HPDE6-E6E7 (cell line): ENCODE measurements around the gene HIVEP3.

Experiments used
- DNase-seq: peaks from one replicate; pipeline ENCODE4 v3.0.0; 2011; ENCODE audit warnings: missing footprints; ENCODE audit errors: extremely low spot score

The HIVEP3 gene

DNA sequence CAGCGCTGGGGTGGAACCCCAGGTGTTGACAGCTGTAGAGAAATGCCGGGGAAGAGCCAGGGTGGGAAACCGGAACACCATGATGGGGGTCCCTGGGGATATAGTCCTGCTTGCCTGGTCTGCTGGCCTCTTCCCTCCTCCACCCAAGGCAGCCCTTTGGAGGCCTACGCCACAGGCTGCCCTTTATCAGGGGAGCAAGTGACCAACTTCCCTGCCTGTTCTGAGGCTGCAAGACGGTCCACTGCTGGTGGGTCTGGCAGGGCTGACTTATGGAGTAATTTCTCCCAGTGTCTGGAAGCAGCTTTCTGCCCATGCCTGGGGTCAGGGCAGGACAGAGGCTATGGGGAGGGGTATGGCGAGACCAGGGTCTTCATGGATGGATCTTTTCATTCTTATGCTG is 383.4 kb downstream of the HIVEP3 start:
- DNase-seq = no peak

GRCh38 chr1:41534181-41535076 is 384.3 kb downstream of the HIVEP3 start:
- DNase-seq = no peak

GRCh38 chr1:41533731-41534080 is 385.0 kb downstream of the HIVEP3 start:
- no peak for DNase-seq

GRCh38 chr1:41533016-41533730 is 385.5 kb downstream of the HIVEP3 start:
- DNase-seq = no peak

- DNase-seq = no peak
Measured at GRCh38 chr1:41532206-41532975, 386.3 kb downstream of the HIVEP3 start.

DNA sequence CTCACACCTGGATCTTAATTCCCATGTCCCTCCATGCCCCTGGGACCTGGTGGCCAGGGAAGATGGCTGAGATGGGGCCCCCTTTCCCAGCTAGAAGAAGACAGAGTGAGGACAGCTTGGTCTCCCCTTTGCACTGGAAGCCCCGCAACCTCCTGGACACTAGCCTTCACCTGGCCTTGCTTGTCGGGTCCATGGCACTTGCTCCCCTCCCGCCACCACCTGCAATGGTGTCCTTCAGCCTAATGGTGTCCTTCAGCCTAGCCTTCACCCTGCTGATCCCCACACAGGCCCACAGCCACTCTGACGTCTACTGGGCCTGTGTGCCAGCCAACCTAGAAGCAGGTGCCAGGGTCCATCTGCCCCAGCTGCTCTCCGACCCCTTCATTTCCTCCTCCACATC is 388.3 kb downstream of the HIVEP3 start:
- no peak for DNase-seq

DNA sequence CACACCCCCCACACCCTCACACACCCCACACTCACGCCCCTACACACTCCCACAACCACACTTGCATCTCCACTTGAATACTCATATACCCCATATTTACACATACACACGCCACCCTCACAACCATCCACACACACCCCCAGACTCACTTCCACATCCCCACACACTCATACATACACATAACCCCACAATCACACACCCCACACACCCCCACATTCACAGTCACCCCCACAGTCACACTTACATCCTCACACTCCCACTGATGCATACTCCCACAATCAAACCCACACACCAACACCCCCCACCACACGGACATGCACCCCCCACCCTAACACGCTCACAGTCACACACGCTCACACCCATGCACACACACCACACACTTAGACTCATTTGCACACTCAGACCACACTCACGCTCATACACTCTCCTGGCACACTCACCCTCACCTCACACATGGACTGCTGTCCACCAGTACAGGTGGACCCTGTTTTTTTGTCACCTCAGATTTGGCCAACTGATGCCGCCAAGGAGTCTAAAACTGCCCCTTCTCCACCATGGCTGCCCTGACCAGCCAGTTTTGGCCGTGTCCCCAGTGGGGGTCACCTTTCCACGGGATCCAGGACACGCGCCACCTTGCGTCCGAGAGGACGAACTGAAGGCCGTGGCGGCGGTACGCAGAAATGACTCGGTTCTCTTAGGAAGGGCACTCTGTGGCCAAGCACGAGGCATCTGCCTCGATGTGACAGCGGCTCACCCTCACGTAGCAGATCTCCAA is 388.9 kb downstream of the HIVEP3 start:
- no peak for DNase-seq

DNA sequence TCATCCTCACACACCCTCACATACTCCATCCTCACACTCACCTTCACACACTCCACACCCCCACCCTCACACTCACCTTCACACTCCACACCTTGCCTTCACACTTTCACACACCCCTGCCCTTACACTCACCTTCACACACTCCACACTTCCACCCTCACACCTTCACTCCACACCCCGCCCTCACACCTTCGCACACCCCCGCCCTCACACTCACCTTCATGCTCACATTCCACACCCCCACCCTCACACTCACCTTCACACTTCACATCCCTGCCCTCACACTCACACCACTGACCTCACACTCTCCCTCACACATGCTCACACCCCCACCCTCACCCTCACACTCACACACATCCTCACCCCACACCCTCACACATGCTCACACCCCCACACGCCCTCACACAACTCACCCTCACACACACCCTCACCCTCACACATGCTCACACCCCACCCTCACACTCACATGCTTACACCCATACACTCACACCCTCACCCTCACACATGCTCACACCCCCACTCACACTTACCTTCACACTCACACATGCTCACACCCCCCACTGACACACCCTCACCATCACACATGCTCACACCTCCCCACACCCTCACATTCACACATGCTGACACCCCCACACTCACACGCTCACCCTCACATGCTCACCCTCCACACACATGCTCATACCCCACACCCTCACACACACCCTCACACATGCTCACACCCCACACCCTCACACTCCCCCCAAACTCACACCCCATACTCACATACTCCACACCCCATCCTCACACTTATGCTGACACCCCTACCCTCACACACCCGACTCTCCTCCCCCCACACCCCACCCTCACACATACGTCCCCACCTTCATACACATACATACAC is 389.8 kb downstream of the HIVEP3 start:
- DNase-seq = no peak

DNA sequence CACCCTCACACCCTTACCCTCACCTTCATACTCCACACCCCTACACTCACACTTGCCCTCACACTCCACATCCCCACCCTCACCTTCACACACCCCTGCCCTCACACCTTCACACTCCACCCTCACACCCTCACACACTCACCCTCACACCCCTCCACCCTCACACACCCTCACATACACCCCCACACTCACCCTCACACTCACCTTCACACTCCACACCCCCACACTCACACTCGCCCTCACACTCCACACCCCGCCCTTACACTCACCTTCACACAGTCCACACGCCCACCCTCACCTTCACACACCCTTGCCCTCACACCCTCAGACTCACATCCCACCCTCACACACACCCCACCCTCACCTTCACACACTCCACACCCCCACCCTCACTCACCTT is 390.6 kb downstream of the HIVEP3 start:
- DNase-seq = no peak

DNA sequence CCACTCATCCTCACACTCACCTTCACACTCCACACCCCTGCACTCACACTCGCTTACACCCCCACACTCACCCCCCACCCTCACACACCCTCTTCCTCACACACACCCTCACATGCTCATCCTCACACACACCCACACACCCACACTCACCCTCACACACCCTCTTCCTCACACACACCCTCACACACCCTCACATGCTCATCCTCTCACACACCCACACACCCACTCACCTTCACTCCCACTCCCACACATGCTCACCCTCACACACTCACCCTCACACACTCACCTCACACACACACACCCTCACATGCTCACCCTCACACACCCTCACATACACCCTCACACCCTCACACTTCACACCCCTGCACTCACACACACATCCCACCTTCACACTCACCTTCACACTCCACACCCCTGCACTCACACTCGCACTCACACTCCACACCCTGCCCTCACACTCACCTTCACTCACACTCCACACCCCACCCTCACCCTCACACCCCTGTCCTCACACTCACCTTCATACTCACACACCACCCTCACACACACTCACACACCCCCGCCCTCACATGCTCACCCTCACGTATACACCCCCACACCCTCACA is 391.7 kb downstream of the HIVEP3 start:
- DNase-seq = no peak

GRCh38 chr1:41525891-41526587 is 392.7 kb downstream of the HIVEP3 start:
- no peak for DNase-seq

- no peak for DNase-seq
Measured at GRCh38 chr1:41524676-41525675, 393.7 kb downstream of the HIVEP3 start.

DNA sequence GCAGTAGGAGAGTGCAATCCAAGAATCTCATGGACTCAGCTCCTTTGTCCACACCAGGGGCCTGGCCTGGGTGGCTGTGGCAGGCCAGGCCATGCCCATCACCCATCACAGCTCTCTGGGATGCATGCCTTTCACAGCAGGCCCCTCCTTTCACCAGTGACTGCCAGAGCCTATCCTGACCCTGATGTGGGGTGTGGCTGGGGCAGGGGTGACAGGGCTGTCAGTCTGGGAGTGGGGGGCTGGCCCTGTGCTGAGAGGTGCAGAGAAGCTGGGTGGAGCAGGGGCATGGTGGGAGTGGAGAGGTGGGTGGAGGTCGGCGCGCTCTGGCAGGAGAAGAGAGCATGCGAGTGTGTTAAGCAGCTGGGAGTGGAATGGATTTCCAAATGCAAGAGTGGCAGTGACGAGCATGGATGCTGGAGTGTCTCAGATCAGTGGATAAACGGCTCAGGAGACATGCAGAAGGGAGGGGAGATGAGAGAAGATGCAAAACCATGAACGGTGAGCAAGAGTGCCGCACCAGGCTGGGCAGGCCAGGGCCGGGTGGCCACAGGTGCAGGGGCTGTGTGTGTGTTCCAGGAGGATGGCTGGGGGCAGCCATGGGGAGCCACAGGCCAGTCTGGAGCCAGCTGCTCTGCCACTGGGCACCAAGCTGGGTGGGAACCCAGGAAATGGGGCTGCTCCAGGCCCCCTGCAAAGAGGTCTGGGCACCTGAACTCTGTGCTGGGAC is 394.6 kb downstream of the HIVEP3 start:
- no peak for DNase-seq

DNA sequence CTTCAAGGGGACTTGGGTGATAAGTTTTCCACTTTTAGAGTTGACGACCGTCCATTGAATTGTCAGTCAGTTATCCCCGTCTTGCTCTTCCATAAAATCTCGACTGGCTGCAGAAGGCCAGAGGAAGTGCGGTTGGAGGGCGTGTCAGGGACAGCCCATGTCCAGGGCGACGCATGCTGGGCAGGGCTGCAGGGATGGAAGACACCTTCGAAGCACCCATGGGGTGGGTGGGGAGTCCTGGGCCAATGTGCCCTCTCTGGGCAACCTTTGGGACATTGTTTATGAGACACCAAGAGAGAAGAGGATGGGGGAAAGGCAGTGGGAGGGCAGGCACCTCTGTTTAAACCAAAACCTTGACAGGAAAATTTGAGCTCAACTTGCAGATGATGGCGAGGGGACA is 395.7 kb downstream of the HIVEP3 start:
- DNase-seq = no peak

- no peak for DNase-seq
Measured at GRCh38 chr1:41521766-41522165, 397.0 kb downstream of the HIVEP3 start.

GRCh38 chr1:41520951-41521752 is 397.6 kb downstream of the HIVEP3 start:
- no peak for DNase-seq

DNA sequence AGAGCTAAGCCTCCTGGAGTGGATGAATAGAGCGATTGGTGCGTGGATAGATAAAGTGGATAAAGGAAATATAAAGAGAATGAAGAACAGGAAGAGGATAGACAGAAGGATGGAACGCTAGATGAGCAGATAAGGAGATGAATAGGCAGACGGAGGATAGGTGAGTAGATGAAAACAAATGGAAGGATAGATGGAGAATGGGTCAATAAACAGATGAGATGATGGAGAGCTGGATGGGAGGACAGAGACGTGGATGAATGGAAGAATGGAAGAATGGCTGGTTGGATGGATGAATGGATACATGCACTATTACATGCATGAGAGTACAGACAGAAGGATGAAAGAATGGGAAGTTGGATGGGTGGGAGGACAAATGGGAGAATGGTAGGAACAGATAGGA is 399.1 kb downstream of the HIVEP3 start:
- no peak for DNase-seq
